GM18907 (cell line): ENCODE results near the gene ATP1A4.

Experiments
- ATAC-seq: cut with Tn5 transposase; IDR thresholded peaks from one replicate; pipeline ENCODE4 v1.9.1; 2021; ENCODE audit warnings: mild to moderate bottlenecking, moderate library complexity; ENCODE audit not compliant: unreplicated experiment

Gene ATP1A4

DNA sequence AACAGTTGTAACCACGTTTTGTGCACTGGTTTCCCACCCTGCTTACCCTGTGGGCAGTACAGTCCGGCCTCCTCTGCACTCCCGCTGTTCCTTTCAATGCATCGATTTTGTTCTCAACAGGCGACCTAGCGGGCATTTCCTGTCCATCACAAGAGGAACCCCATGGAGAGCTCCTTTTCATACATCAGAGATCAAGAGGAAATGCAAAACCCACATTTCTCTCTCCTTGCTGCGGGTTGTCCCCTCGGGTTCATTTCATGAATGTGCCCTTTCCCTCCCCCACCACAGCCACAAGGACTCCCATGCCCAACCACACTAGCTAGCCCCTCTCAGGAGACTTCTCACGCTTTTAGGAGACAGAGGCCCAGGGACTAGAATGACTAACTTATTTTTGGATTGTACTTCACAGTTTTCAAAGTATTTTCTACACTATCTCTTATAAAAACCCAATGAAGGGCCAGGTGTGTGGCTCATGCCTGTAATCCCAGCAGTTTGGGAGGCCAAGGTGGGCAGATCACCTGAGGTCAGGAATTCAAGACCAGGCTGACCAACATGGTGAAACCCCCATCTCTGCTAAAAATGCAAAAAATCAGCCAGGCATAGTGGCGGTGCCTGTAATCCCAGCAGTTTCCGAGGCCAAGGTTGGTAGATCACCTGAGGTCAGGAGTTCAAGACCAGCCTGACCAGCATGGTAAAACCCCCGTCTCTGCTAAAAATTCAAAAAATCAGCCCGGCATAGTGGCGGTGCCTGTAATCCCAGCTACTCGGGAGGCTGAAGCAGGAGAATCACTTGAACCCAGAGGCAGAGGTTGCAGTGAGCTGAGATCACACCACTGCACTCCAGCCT lies 18.4 kb downstream of the ATP1A4 start:
- peak; percentile 86 for ATAC-seq

DNA sequence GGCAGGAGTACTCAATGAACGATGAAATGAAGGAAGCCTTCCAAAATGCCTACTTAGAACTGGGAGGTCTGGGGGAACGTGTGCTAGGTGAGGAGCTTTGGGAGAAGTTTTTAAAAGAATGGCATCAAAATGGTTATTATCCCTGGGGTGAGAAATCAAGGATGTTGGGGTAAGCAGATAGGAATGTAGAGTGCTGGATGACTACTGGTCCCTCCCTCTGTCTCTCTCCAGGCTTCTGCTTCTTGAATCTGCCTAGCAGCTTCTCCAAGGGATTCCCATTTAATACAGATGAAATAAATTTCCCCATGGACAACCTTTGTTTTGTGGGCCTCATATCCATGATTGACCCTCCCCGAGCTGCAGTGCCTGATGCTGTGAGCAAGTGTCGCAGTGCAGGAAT lies 20.0 kb downstream of the ATP1A4 start:
- ATAC-seq, result no peak

DNA sequence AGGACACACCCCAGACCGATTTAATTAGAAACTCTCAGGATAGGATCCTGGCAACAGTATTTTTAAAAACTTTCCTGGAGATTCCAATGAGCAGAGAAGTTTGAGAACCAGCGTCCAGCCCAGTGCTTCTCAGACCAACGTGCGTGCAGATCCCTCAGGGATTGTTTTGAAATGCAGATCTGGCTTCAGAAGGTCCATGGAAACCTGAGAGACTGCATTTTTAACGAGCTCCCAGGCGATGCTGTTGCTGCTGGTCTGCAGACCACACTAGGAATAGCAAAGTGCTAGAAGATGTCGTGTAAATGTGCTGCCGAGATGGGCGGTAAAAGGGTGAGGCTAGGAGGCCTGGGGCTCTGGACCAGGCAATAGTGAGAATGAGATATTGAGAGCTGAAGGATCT lies 20.6 kb downstream of the ATP1A4 start:
- ATAC-seq, result no peak

DNA sequence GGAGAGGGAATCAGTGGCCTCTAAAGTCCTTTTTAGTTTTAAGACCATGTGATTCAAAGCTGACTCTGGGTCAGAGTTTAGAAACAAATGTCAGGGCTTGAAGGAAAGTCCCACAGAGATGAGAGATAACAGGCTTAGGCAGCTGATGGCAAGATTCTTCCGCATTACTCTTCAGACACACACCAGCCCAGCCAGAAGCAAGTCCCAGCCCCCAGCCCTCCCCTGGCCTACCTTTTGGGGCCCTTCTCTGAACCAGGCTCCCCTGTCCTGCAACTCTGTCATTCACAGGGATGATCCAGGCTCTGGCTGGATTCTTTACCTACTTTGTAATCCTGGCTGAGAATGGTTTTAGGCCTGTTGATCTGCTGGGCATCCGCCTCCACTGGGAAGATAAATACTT lies 25.8 kb downstream of the ATP1A4 start:
- no peak for ATAC-seq

DNA sequence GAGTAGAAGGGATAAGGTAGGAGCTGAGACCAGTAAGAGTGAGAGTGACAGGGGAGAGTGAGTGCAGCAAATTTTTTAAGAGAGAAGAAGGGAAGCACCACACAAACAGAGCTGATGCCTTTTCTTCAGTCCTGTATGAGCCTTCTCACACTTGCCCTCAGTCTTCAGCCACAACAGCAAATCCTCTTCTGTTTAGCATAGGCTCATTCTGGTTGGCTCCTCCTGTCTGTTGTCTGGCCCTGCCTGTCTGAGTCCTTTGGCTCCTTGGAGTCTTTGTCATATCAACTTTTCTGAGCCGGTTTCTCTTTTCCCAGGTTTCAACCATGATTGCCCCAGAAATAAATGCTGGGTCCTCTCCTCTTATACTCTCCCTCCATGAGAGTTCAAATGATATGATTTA lies 26.3 kb downstream of the ATP1A4 start:
- ATAC-seq, result no peak

DNA sequence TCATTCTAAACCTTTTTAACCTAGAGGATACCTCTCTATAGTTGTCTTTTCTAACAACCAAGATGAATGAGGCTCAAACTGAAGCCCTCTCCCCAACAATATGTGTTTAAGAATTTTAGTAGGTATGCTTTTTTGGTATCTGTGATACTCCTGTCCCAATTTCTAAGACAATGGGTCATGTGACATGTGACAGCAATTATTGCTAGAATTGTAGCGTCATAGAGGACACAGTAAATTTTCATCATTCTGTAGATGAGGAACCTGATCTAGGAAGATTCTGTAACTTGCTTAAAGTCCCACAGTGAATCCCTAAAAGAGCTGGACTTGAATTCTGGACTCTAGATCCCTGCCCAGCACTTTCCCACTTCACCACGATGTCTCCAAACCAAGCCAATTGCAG lies 27.3 kb downstream of the ATP1A4 start:
- ATAC-seq, result no peak

DNA sequence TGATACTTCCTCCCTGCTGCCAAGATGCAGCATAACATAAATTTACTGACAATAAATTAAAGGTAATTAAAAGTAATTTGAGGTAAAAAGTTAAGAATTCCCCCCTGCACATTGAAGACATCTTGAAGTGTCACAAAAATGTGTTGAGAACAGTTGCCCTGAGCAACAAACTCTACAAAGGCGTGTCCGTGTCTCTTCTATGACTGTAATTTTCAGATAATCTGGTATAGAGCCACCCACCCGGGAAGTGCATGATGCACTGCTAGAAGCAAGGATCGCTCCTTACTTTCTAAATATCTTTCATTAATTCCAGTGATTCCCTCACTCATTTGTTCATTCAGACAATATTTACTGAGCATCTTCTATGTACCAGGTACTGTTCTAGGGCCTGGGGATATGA lies 27.9 kb downstream of the ATP1A4 start:
- ATAC-seq, result no peak

DNA sequence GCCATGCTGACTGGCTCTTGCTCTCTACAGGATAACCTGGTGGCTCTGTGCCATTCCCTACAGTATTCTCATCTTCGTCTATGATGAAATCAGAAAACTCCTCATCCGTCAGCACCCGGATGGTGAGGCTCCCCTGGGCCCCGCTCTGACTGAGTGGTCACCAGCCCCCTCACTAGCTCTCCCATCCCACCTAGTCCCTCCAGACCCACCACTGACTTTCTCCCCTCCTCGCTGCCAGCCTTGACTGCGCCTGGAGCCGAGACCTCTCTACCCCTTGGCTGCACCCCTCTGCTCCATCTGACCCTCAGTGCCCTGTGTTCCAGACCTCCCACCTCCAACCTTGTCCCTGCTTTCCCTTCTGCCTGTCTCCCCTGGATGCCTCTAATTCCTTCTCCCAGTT lies 34.8 kb downstream of the ATP1A4 start:
- no peak for ATAC-seq

DNA sequence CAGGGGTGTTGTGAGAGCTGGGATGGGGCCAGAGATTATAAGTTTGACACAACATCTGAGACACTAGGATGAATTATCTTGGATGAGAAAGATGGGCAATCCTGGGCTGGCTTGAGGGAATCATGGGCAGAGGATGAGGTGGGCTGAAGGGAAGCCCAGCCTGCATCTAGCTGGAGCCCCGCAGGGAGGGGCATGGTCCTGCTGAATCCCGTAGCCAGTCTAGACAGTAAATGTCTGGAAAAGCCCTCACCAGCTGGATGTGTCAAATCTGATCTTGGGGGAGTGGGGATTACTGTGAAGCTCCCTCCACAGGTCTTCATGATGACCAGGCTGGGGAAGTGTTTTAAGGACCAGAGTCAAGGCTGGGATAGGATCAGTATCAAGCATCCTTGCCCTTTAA lies 35.3 kb downstream of the ATP1A4 start:
- no peak for ATAC-seq

DNA sequence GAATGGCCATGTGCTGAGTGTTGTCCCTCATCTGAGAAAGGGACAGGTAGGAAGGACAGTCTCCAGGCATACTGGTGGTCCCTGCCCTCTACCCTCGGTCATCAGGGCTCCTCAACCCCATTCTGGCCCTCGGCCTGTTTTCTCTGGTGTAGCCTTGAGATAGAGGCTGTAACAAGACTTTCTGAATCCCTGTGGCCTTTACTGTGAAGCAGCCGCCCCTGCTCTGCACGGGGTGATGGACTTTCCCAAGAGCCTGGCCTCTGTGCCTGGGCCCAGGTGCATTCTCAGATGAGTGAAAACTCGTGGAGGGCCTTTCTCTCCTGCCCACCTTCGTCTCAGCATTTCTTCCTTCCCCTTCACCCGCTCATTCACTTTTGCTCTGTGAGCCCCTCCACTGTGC lies 36.0 kb downstream of the ATP1A4 start:
- ATAC-seq, result no peak

DNA sequence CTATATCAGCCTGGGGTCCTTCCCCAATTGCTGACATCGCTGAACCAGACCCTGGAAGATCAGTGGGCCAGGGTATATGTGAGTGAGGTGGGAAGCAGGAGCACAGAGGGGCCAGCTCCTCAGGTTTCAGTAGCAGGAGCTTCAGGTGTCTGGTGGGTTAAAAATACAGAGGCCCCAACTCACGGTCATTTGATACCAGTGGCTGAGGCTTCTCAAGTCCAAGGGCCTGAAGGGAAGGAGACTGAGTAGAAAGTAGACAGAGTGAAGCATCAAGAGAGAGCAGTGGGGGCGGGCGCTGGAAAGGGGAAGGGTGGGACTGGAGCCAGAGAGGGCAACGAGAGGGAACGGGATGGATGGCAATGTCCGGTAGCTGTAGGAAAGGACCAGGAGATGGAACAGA lies 36.9 kb downstream of the ATP1A4 start:
- no peak for ATAC-seq

DNA sequence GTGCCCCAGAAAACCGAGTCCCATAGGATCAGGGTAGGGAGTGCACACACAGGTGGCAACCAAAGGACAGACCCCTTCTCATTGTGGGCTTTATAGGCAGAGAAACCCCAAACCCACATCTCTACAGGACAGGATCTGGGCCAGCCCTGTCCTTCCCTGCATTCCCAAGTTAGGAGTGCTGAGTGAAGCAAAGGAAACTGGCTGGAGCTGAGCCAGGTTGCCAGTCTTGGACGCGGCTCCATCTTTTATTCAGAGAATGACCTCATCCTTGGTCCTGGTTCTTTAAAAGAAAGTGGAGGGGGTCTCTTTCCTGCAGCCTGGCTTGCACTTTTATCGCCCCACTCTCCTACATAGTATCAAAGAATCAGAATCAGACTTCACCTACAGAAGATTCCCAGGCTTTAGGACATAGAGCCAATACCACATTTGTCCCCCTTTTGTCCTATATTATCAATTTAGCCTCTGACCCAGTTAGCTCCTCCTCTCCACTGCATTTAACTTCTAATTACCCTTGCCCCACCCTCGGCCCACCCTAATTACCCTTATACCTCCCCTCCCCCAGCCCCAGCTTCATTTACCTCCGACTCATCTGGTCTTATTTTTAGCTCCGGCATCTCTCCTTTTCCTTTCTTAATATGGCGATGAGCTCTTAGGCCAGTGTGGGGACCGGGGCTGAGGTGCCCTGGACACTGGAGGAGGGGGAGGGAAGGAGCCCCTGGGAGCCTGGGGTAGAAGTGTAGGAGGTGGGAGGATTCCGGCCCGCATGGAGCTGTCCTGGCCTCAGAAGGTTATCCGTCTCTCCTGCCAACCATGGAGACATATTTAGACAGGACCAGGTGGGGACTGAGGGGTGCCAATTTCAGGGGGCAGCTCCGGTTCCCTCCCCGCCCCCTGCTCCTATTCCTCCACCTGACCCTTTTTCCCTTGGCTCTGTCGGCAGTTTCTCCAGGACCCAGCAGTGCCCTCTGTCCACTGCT lies 38.5 kb downstream of the ATP1A4 start, which contains the start of gene CASQ1:
TSS of gene CASQ1 (plus strand) at position 927 of the 977 bp plus-strand sequence. CDS start 177 bp downstream, outside the sequence.
- ATAC-seq, result no peak

DNA sequence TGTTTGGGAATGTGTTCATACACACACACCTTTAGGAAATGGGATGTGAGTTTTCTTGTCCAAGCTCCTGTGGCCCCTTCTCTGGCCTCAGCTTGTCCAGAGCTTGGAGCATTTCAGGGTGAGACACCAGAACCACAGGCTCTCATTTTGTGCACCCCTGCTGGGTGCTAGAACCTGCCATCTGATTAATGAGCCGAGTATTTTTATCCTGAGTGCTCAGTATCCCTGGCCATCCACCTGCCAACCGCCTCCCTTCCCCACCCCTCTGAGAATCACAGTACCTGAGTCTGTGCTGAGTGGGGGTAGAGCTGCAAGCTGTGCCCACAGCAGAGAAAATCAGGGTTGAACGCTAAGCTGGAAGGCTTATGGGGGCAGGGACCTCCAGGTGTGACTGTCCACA lies 40.4 kb downstream of the ATP1A4 start:
- no peak for ATAC-seq

DNA sequence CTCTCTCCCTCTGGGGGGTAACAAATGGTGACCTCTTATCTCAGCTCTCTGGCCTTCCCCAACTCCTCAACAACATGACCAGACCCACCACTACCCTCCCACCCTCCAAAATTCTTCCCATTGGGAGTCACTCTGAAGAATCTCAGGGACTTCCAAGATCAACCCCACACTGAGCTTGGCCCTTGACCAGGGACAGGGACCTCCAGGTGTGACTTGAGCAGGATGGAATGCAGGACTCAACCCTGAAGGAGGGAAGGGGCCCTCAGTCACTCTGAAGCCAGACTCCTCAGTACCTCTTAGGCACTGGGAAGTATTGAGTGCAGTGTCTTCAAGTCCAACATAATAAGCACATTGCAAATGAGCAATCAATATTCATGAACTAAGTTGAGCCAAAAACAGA lies 40.8 kb downstream of the ATP1A4 start:
- no peak for ATAC-seq

DNA sequence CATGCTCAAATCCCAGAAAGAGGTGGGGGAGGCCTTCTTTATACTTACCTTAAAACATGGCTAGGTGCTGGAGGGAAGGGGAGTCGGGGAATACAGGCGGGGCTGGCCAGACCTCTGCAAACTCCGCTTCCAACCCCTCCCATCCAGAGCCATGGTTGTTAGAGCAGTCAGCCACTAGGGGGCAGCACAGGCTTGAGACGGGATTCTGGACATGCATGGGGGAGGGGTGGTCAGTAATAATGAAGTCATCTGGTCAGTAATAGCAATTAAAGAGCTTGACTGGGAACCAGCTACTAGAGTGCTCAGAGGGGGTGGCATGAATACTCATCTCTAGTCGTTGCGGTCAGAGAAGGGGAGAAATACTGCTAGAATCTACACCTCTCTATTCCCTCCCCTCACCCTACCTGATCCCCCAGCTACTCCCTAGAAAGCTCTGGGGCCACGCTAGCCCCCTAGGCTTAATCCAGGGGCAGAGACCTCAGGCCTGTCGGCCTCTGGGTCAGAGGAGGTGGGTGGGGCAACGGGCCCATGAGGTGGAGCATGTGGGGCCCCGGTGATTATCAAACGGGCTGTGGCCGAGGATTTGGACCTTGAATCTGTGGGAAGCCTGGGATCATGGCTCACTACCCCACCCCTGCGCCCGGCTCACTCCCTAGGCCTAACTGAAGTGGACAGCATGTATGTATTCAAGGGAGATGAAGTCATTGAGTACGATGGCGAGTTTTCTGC lies 41.9 kb downstream of the ATP1A4 start:
- peak; percentile 81 for ATAC-seq

DNA sequence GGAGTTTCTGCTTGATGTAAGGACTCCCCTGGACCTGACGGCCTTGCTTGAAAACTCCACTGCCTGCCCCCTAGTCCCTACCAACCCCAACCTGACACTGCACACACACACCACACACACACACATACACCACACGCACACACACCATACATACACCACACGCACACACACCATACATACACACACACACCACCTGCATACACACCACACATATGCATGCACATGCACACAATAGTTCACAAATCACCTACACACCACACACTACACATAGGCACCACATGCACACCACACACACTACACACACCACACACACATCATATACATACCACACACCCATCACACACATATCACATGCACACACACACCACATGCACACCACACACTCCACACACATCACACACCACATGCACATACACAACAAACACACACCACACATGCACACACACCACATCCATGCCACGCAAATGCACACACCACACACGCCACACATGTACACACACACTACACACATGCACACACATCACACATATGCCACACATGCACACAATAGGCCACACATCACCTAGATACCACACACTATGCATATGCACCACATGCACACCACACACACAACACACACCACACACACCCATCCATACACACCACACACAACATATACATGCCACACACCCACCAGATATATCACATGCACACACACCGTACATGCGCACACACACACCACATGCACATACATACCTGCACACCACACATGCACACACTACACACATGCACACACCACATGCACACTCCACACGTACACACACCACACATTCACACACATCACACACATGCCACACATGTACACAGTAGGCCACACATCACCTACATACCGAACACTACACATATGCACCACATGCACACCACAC lies 42.7 kb downstream of the ATP1A4 start:
- ATAC-seq, result no peak

DNA sequence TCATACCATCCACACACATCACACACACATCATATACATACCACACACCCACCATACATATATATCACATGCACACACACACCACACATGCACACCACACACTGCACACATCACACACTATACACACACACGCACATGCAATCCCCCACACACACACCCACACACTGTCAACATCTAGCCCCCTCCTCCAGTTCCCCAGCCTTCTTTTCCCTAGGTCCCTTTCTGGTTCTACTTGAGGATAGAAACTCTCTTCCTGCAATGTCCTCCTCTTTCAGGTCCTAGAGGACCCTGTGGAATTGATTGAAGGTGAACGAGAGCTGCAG lies 43.3 kb downstream of the ATP1A4 start:
- ATAC-seq, result no peak

DNA sequence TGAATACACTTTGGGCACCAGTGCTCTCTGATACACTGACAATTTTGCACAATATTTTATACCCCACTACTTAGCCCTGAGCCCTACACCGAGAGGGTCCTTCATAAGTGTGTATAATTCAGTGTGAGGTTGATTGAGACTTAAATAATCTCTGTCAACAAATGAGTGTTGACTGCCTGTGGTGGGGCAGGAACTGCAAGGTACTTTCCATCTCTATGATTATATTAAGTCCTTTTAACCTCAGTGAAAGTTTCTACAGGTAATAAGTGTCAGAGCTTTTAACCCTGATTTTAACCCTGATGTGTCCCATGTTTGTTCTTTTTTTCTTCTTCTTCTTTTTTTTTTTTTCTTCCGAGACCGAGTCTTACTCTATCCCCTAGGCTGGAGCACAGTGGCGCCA lies 44.7 kb downstream of the ATP1A4 start:
- no peak for ATAC-seq

DNA sequence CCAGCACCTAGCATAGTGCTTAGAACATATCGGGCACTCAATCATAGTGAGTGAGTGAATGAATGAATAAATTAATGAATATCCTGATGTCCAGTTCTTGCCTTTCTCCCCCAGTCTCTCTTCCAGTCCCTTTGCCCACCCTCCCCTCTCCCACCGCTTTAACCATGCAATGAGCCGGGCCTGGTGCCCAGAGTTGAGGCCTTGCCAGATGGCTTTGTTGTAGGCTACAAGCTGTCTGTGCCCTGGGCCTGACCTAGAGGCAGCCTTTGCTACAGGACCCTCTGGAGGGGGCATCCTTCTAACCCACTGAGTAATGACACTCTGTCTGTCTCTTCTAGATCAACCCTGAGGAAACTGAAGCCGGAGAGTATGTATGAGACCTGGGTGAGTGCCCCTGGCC lies 45.8 kb downstream of the ATP1A4 start:
- ATAC-seq, result no peak

DNA sequence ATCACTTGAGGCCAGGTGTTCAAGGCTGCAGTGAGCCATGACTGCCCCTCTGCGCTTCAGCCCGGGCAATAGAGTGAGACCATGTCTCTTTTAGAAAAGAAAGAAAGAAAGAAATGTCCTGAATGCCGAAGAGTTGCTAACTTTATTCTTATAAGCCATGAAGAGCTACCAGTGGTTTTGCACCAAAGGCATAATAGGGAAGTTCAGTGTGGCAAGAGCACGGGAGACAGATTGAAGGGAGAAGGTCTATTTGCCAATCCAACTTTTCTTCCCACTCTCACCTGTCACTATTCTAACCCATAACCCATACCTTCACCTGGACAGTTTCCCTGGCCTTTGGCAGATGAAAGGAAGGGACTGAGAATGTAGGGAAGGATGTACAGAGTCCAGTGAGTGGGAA lies 49.4 kb downstream of the ATP1A4 start:
- no peak for ATAC-seq
